Measurements from ENCODE around the gene ATG7.
A peak's percentile ranks its signal among the peaks of the same experiment; 100 is the strongest.

Gene ATG7

DNA sequence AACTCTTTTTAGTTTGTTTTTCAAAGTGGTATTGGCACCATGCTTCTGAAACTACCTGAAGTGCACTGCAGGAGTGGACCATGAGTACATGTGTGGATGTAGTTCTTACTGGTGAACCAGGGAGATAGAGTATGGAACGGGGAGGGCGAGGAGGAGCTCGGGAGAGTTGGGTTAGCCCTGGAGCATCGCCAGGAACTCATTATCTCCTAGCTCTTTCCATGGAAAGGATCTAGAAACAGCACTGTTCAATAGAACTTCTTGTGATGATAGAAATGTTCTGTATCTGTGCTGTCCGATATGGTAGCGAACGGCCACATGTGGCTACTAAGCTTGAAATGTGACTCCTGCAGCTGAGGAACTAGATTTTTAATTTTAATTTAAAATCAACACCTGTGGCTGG lies 324.2 kb downstream of the ATG7 start:
- peaks cover 12% of the 10 kb centered on the region; the same call in 1 of the 2 replicates for H3K9me3 ChIP-seq (ENCODE audit: insufficient read depth, low read length)
- peaks cover 22% of the 10 kb centered on the region for H3F3A ChIP-seq (ENCODE audit: insufficient read depth)

GRCh38 chr3:11600501-11601282 lies 328.5 kb downstream of the ATG7 start:
- TF ChIP-seq EZH2phosphoT487 (conservative IDR thresholded peaks at IDR 0.05; ENCODE audit: low read length), result no peak
- Histone ChIP-seq H3K27ac (ENCODE audit: low read depth, low read length) (peak overlapping the region; percentile 98), H3K4me3 (ENCODE audit: insufficient read depth, low read length, poor library complexity, severe bottlenecking) (no peak overlapping the region), H3K79me2 (ENCODE audit: insufficient read depth, low read length) (peaks cover 78% of the 10 kb centered on the region), H3K36me3 (ENCODE audit: low read length) (peaks cover 28% of the 10 kb centered on the region), H3K9me3 (ENCODE audit: insufficient read depth, low read length) (peaks cover 12% of the 10 kb centered on the region; the same call in 1 of the 2 replicates), H3K27me3 (ENCODE audit: low read length) (no peaks in the 10 kb centered on the region), H3K9me2 (replicated peaks; ENCODE audit: insufficient read depth, low read length) (no peaks in the 10 kb centered on the region), H3K4me2 (ENCODE audit: low read depth, low read length, poor library complexity, severe bottlenecking) (peak overlapping the region; percentile 87), H4K20me1 (ENCODE audit: low read depth, low read length) (no peaks in the 10 kb centered on the region), H2AFZ (ENCODE audit: low read depth, low read length, severe bottlenecking) (no peak overlapping the region), H3K9ac (ENCODE audit: low read length) (peak overlapping the region; percentile 40), H3F3A (ENCODE audit: insufficient read depth) (peaks cover 56% of the 10 kb centered on the region)

More for the DNA sequence above, 324.2 kb downstream of the ATG7 start:
- Histone ChIP-seq H3K4me3 (ENCODE audit: insufficient read depth, low read length, poor library complexity, severe bottlenecking) (no peak overlapping the region), H4K20me1 (ENCODE audit: low read depth, low read length) (no peaks in the 10 kb centered on the region), H3K27ac (ENCODE audit: low read depth, low read length) (peak overlapping the region; percentile 16; the same call in 1 of the 2 replicates), H3K79me2 (ENCODE audit: insufficient read depth, low read length) (peaks cover 85% of the 10 kb centered on the region), H3K36me3 (ENCODE audit: low read length) (peaks cover 28% of the 10 kb centered on the region), H3K27me3 (ENCODE audit: low read length) (no peaks in the 10 kb centered on the region), H3K9ac (ENCODE audit: low read length) (no peak overlapping the region), H3K4me2 (ENCODE audit: low read depth, low read length, poor library complexity, severe bottlenecking) (no peak overlapping the region), H2AFZ (ENCODE audit: low read depth, low read length, severe bottlenecking) (no peak overlapping the region), H3K9me2 (replicated peaks; ENCODE audit: insufficient read depth, low read length) (no peaks in the 10 kb centered on the region)
- TF ChIP-seq CTCF (IDR thresholded peaks at IDR 0.05; ENCODE audit: insufficient read depth, low read length, poor library complexity, severe bottlenecking), result no peak
- TF ChIP-seq EZH2phosphoT487 (conservative IDR thresholded peaks at IDR 0.05; ENCODE audit: low read length), result no peak

- peaks cover 21% of the 10 kb centered on the region for H3K36me3 ChIP-seq (ENCODE audit: low read length)
- H3K9me3 ChIP-seq (ENCODE audit: insufficient read depth, low read length), result peaks cover 6% of the 10 kb centered on the region; the same call in 1 of the 2 replicates
- H3K79me2 ChIP-seq (ENCODE audit: insufficient read depth, low read length), result peaks cover 79% of the 10 kb centered on the region
- peak overlapping the region; percentile 98 for H3K27ac ChIP-seq (ENCODE audit: low read depth, low read length)
- H3K9ac ChIP-seq (ENCODE audit: low read length), result peak overlapping the region; percentile 55
- no peak for TF ChIP-seq CTCF (IDR thresholded peaks at IDR 0.05; ENCODE audit: insufficient read depth, low read length, poor library complexity, severe bottlenecking)
- TF ChIP-seq EZH2phosphoT487 (conservative IDR thresholded peaks at IDR 0.05; ENCODE audit: low read length), result no peak
- H3K4me2 ChIP-seq (ENCODE audit: low read depth, low read length, poor library complexity, severe bottlenecking), result peak overlapping the region; percentile 87
- H3K27me3 ChIP-seq (ENCODE audit: low read length), result no peaks in the 10 kb centered on the region
- no peak overlapping the region for H2AFZ ChIP-seq (ENCODE audit: low read depth, low read length, severe bottlenecking)
- H3K9me2 ChIP-seq (replicated peaks; ENCODE audit: insufficient read depth, low read length), result no peaks in the 10 kb centered on the region
- peaks cover 56% of the 10 kb centered on the region for H3F3A ChIP-seq (ENCODE audit: insufficient read depth)
- H4K20me1 ChIP-seq (ENCODE audit: low read depth, low read length), result no peaks in the 10 kb centered on the region
- peak overlapping the region; percentile 39 for H3K4me3 ChIP-seq (ENCODE audit: insufficient read depth, low read length, poor library complexity, severe bottlenecking)
Observed at GRCh38 chr3:11601446-11602238, 329.4 kb downstream of the ATG7 start.

Measured in SU-DHL-6 (cell line).